Astrocyte (in vitro differentiated cells and primary cell): ENCODE measurements around the gene SELENOP. TPM values are rescaled to one million over a fixed set of nuclear protein-coding genes. Genes with fewer than 3 reads are reported as not detected.
"Not testable (repeated sequence)": the region's sequence is repeated elsewhere in the genome, so short reads cannot be mapped to it uniquely, and the experiment has no call there.

Experiments
- DNase-seq: peaks from one replicate; pipeline ENCODE4 v3.0.0-alpha.2; 2010; ENCODE audit warnings: low read depth
- FAIRE-seq: peaks from 2 replicates; lab custom pipeline; 2011; peaks lifted over from hg19 to GRCh38; lab: Jason Lieb, UNC
- H2AFZ ChIP-seq: 2 replicates; pipeline ENCODE4 v1.6.0; 2012; ENCODE audit warnings: low read depth, low read length, inconsistent platforms
- H3K27ac ChIP-seq: 2 replicates; pipeline ENCODE4 v1.5.1; 2011; ENCODE audit warnings: low read depth, low read length, inconsistent platforms
- H3K27me3 ChIP-seq: 2 replicates; pipeline ENCODE4 v1.6.0; 2011; ENCODE audit warnings: low read length, inconsistent platforms; ENCODE audit not compliant: insufficient read depth
- H3K36me3 ChIP-seq: 2 replicates; pipeline ENCODE4 v1.5.1; 2011; ENCODE audit warnings: low read length, inconsistent platforms; ENCODE audit not compliant: insufficient read depth
- H3K4me1 ChIP-seq: 2 replicates; pipeline ENCODE4 v1.5.1; 2011; ENCODE audit warnings: low read length, inconsistent platforms; ENCODE audit not compliant: insufficient read depth
- H3K4me2 ChIP-seq: 2 replicates; pipeline ENCODE4 v1.6.0; 2012; ENCODE audit warnings: low read length, inconsistent platforms
- H3K4me3 ChIP-seq: 2 replicates; pipeline ENCODE4 v1.5.1; 2011; ENCODE audit warnings: low read depth, mild to moderate bottlenecking, low read length, inconsistent platforms; ENCODE audit not compliant: insufficient read depth
- H3K79me2 ChIP-seq: 2 replicates; pipeline ENCODE4 v1.6.0; 2012; ENCODE audit warnings: mild to moderate bottlenecking, low read length, inconsistent platforms; ENCODE audit not compliant: insufficient read depth
- H3K9ac ChIP-seq: 2 replicates; pipeline ENCODE4 v1.6.0; 2012; ENCODE audit warnings: mild to moderate bottlenecking, low read length, inconsistent platforms
- H3K9me3 ChIP-seq: 2 replicates; pipeline ENCODE4 v1.5.1; 2012; ENCODE audit warnings: low read depth, mild to moderate bottlenecking, low read length, inconsistent platforms; ENCODE audit not compliant: insufficient read depth
- H4K20me1 ChIP-seq: 2 replicates; pipeline ENCODE4 v1.6.0; 2012; ENCODE audit warnings: low read length, inconsistent platforms; ENCODE audit not compliant: insufficient read depth
- H3K27ac Mint-ChIP-seq: one replicate; pipeline ENCODE4 v1.8.0; 2021; ENCODE audit warnings: mild to moderate bottlenecking, mixed read lengths; ENCODE audit not compliant: unreplicated experiment
- H3K27me3 Mint-ChIP-seq: one replicate; pipeline ENCODE4 v1.8.0; 2021; ENCODE audit warnings: low read depth, mixed read lengths; ENCODE audit not compliant: unreplicated experiment
- H3K36me3 Mint-ChIP-seq: one replicate; pipeline ENCODE4 v1.8.0; 2021; ENCODE audit warnings: low read depth, mixed read lengths; ENCODE audit not compliant: unreplicated experiment
- H3K4me1 Mint-ChIP-seq: one replicate; pipeline ENCODE4 v1.8.0; 2021; ENCODE audit warnings: low read depth, mixed read lengths; ENCODE audit not compliant: unreplicated experiment
- H3K4me3 Mint-ChIP-seq: one replicate; pipeline ENCODE4 v1.8.0; 2021; ENCODE audit warnings: mild to moderate bottlenecking, moderate library complexity, mixed read lengths; ENCODE audit not compliant: unreplicated experiment
- H3K9me3 Mint-ChIP-seq: one replicate; pipeline ENCODE4 v1.8.0; 2021; ENCODE audit warnings: mild to moderate bottlenecking, mixed read lengths; ENCODE audit not compliant: unreplicated experiment
- EZH2 ChIP-seq: IDR thresholded peaks from 2 replicates; pipeline ENCODE4 v1.6.1; 2012; ENCODE audit warnings: mild to moderate bottlenecking, low read length, inconsistent platforms; ENCODE audit not compliant: insufficient read depth
- total RNA-seq: library from RNA; stranded (reverse); gene quantifications from 2 replicates; pipeline ENCODE4 v1.2.1, GENCODE V29; 2021
- TF ChIP-seq, protein P1 (sequence below): IDR thresholded peaks from 2 replicates; pipeline ENCODE4 v1.5.1; 2011; ENCODE audit warnings: low read depth, mild to moderate bottlenecking, inconsistent platforms, low read length, moderate library complexity; ENCODE audit not compliant: insufficient read depth

The SELENOP gene
- total RNA-seq, 1 donor from 2014 or later: 11.6 TPM

GRCh38 chr5:42824347-42824976 is 12.8 kb upstream of the SELENOP start:
- Histone ChIP-seq H3K4me1 (no peaks in the 10 kb centered on the region), H3K9ac (no peak overlapping the region), H4K20me1 (no peaks in the 10 kb centered on the region), H3K36me3 (no peaks in the 10 kb centered on the region), H3K9me3 (no peaks in the 10 kb centered on the region), H3K4me2 (no peak overlapping the region), H3K4me3 (no peak overlapping the region), H3K79me2 (no peaks in the 10 kb centered on the region), H3K27ac (no peak overlapping the region), H3K27me3 (no peaks in the 10 kb centered on the region), H2AFZ (no peak overlapping the region)
- H3K4me3 Mint-ChIP-seq: no peak overlapping the region
- H3K27ac Mint-ChIP-seq: no peak overlapping the region
- H3K36me3 Mint-ChIP-seq: no peaks in the 10 kb centered on the region
- no peak for TF ChIP-seq EZH2
- TF ChIP-seq, protein P1, sequence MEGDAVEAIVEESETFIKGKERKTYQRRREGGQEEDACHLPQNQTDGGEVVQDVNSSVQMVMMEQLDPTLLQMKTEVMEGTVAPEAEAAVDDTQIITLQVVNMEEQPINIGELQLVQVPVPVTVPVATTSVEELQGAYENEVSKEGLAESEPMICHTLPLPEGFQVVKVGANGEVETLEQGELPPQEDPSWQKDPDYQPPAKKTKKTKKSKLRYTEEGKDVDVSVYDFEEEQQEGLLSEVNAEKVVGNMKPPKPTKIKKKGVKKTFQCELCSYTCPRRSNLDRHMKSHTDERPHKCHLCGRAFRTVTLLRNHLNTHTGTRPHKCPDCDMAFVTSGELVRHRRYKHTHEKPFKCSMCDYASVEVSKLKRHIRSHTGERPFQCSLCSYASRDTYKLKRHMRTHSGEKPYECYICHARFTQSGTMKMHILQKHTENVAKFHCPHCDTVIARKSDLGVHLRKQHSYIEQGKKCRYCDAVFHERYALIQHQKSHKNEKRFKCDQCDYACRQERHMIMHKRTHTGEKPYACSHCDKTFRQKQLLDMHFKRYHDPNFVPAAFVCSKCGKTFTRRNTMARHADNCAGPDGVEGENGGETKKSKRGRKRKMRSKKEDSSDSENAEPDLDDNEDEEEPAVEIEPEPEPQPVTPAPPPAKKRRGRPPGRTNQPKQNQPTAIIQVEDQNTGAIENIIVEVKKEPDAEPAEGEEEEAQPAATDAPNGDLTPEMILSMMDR: no peak
- FAIRE-seq: no peak
- DNase-seq: no peak
- H3K27me3 Mint-ChIP-seq: peaks cover 3% of the 10 kb centered on the region
- no peaks in the 10 kb centered on the region for H3K9me3 Mint-ChIP-seq
- no peaks in the 10 kb centered on the region for H3K4me1 Mint-ChIP-seq

DNA sequence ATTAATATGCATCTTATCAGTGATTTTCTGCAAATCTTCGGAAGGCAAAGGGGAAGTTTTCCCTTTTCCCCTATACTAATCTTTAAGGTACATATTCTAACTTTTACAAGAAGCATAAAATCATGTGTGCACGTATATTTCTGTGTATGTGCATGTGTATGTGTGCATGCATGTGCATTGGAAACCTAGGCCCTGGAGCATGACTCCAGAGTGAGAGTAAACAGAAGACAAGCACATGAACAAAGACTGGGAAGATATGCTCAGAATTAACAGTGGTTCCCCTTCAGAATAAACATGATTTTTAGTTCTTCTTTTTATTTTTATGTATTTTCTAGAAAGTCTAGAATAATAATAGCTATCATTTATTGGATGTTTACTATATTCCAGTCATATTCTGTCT is 10.9 kb upstream of the SELENOP start:
- Histone ChIP-seq H2AFZ (no peak overlapping the region), H3K27me3 (no peaks in the 10 kb centered on the region), H3K9ac (no peak overlapping the region), H3K9me3 (no peaks in the 10 kb centered on the region), H3K4me2 (no peak overlapping the region), H3K36me3 (no peaks in the 10 kb centered on the region), H3K79me2 (no peaks in the 10 kb centered on the region), H3K4me3 (no peak overlapping the region), H4K20me1 (no peaks in the 10 kb centered on the region), H3K4me1 (no peaks in the 10 kb centered on the region), H3K27ac (no peak overlapping the region)
- DNase-seq (no peak), FAIRE-seq (no peak)
- TF ChIP-seq, protein P1: no peak
- no peak for TF ChIP-seq EZH2
- Mint-ChIP-seq H3K4me3 (no peak overlapping the region), H3K4me1 (no peaks in the 10 kb centered on the region), H3K9me3 (no peaks in the 10 kb centered on the region), H3K36me3 (no peaks in the 10 kb centered on the region), H3K27me3 (peaks cover 3% of the 10 kb centered on the region), H3K27ac (no peak overlapping the region)

DNA sequence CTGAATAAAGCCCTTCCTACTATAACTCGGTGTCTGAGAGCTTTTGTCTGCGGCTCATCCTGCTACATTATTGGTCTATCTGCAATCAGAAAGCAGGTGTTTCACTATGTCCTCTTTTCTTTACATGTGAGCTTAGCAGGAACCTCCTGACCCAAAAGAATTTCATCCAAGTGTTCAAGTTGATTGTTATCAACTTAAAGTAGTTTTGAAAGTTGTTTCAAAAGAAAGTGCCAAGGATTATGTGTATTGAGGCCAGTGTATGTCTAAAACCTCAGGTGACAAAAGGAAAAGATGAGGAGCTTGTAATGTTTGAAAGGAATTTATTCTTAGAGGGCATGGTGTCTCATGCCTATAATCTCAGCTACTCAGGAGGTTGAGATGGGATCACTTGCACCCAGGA is 8.1 kb upstream of the SELENOP start:
- no peak overlapping the region for H3K27ac Mint-ChIP-seq
- H2AFZ ChIP-seq: no peak overlapping the region
- H3K4me3 Mint-ChIP-seq: no peak overlapping the region
- DNase-seq (no peak), FAIRE-seq (no peak)
- H3K4me3 ChIP-seq: no peak overlapping the region
- H3K27ac ChIP-seq: no peak overlapping the region
- TF ChIP-seq, protein P1: no peak
- no peak for TF ChIP-seq EZH2
- H3K4me2 ChIP-seq: no peak overlapping the region
- H3K79me2 ChIP-seq: no peaks in the 10 kb centered on the region
- no peaks in the 10 kb centered on the region for H3K4me1 Mint-ChIP-seq
- peaks cover 3% of the 10 kb centered on the region for H3K27me3 Mint-ChIP-seq
- no peaks in the 10 kb centered on the region for H3K9me3 ChIP-seq
- no peaks in the 10 kb centered on the region for H3K27me3 ChIP-seq
- H3K9me3 Mint-ChIP-seq: no peaks in the 10 kb centered on the region
- H3K36me3 Mint-ChIP-seq: no peaks in the 10 kb centered on the region
- H3K4me1 ChIP-seq: no peaks in the 10 kb centered on the region
- H3K9ac ChIP-seq: no peak overlapping the region
- H4K20me1 ChIP-seq: no peaks in the 10 kb centered on the region
- no peaks in the 10 kb centered on the region for H3K36me3 ChIP-seq

GRCh38 chr5:42816546-42816945 is 4.9 kb upstream of the SELENOP start:
- not testable (repeated sequence) for H3K27me3 Mint-ChIP-seq, H3K4me3 Mint-ChIP-seq, FAIRE-seq

More at GRCh38 chr5:42816546-42816945, 4.9 kb upstream of the SELENOP start:
- H3K9me3 ChIP-seq, H3K36me3 ChIP-seq, H3K79me2 ChIP-seq, H4K20me1 ChIP-seq, H3K27ac ChIP-seq, H3K4me1 ChIP-seq, H2AFZ ChIP-seq, H3K9me3 Mint-ChIP-seq, H3K36me3 Mint-ChIP-seq, DNase-seq, H3K4me2 ChIP-seq, H3K4me3 ChIP-seq, H3K27me3 ChIP-seq, H3K4me1 Mint-ChIP-seq, H3K27ac Mint-ChIP-seq, H3K9ac ChIP-seq: not testable (repeated sequence)
